ENCODE data around the gene MLLT6.

DNA sequence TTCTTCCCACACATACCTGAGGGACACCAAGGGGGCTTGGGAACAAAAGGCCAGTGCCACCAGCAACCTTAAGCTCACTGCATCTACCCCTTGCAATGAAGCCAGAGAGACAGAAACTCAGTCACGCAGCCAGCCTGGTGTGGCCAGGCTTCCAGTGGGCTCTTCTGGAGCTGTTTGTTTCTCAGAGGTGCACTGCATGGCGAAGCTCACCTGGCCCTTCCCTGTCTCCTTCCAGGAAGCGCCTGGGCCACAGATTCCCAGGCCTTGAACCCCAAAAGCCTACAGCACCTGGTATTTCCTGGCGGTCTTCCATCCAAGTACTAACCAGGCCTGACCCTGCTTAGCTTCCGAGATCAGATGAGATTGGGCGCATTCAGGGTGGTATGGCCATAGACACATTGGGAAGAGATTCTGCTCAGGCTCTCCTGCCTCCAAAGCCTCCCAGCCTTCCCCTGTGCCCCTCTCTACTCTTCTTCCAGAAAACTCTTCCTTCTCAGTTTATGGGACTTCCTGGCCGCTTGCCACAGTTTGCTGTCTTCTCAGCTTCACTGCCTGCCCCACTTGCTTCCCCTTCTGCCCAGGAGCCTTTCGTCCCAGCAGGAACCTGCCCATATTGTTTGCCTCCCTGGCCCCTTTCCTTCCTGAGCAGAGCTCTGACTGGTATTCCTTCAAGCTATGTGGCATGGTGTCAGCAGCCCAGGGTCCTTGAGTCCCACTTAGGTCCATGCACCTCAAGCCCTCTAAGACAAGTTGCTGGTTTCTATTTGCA is 26.6 kb downstream of the MLLT6 start:
- TF ChIP-seq POLR2AphosphoS5 (IDR thresholded peaks at IDR 0.05; ENCODE audit: low read depth, low read length) (no peak), CTCF (IDR thresholded peaks at IDR 0.05) (no peak), REST (IDR thresholded peaks at IDR 0.05; ENCODE audit: insufficient read depth in 1 of 2, low read depth in 2 of 2, low read length in 1 of 2) (no peak)

Measured in Panc1 (cell line).